ENCODE measurements around the gene CCDC83.

- TF ChIP-seq MAX (IDR thresholded peaks at IDR 0.05; ENCODE audit: low read depth) (no peak), RXRA (IDR thresholded peaks at IDR 0.05; ENCODE audit: borderline replicate concordance, low read depth) (no peak), CTCF (IDR thresholded peaks at IDR 0.05) (no peak), POLR2AphosphoS5 (IDR thresholded peaks at IDR 0.05; ENCODE audit: low read depth, low read length) (no peak), MXI1 (IDR thresholded peaks at IDR 0.05; ENCODE audit: low read depth, low read length) (no peak), RAD21 (IDR thresholded peaks at IDR 0.05; ENCODE audit: low read length) (no peak), USF2 (IDR thresholded peaks at IDR 0.05; ENCODE audit: borderline replicate concordance, low read depth, low read length) (no peak), TAF1 (IDR thresholded peaks at IDR 0.05; ENCODE audit: borderline replicate concordance, low read depth, low read length) (no peak), FOXM1 (IDR thresholded peaks at IDR 0.05; ENCODE audit: low read depth) (no peak)
- TF ChIP-seq, protein P1, sequence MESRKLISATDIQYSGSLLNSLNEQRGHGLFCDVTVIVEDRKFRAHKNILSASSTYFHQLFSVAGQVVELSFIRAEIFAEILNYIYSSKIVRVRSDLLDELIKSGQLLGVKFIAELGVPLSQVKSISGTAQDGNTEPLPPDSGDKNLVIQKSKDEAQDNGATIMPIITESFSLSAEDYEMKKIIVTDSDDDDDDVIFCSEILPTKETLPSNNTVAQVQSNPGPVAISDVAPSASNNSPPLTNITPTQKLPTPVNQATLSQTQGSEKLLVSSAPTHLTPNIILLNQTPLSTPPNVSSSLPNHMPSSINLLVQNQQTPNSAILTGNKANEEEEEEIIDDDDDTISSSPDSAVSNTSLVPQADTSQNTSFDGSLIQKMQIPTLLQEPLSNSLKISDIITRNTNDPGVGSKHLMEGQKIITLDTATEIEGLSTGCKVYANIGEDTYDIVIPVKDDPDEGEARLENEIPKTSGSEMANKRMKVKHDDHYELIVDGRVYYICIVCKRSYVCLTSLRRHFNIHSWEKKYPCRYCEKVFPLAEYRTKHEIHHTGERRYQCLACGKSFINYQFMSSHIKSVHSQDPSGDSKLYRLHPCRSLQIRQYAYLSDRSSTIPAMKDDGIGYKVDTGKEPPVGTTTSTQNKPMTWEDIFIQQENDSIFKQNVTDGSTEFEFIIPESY (IDR thresholded peaks at IDR 0.05; ENCODE audit: borderline replicate concordance, low read depth): no peak
These were observed 1.9 kb downstream of the CCDC83 start for GRCh38 chr11:85857098-85857497.
